Activated T-cell treated with anti-CD3 and anti-CD28 coated beads for 24 hours (primary cell): Measurements from ENCODE around the gene PHLPP2.
"Not testable (repeated sequence)": the region's sequence is repeated elsewhere in the genome, so short reads cannot be mapped to it uniquely, and the experiment has no call there.

Experiments used
- DNase-seq: peaks from one replicate; pipeline ENCODE4 v3.0.0-alpha.2; 2020; ENCODE audit warnings: low read depth

PHLPP2 gene

DNA sequence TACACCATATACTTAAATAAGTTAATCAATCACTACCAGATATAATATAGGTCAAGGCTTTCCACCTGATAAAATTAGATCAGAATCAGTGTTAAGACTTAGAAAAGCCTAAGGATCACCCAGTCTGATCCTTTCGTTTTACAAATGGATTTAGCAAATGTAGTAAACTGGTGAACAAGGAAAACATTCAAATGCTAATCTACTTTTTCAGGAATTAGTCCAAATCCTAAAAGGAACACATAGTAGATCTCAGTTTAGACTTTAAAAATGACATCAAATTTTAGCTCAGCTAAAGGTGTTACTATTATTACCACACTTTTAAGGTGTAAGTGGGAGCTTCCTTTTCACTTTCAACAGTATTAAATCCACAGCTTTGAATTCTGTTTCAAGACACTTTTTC lies 12.0 kb downstream of the PHLPP2 start:
- no peak for DNase-seq

DNA sequence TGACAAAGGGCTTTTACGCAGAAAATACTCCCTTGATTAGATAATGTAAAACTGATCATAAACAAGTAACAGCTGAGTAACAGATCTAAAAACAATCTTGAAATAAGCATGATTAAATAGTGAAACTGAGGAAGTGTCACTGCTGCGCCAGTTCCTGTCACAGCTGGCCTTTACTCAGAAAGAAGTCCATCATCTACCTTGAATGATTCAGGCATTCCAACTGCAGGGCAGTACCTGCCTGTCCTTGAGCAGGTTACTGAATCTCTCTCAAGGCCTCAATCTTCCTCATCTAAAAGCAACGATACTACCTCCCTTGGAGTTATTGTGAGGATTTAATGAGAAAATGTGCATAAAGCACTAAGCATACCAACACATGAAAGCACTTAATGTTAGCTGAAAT lies 12.7 kb downstream of the PHLPP2 start:
- no peak for DNase-seq

DNA sequence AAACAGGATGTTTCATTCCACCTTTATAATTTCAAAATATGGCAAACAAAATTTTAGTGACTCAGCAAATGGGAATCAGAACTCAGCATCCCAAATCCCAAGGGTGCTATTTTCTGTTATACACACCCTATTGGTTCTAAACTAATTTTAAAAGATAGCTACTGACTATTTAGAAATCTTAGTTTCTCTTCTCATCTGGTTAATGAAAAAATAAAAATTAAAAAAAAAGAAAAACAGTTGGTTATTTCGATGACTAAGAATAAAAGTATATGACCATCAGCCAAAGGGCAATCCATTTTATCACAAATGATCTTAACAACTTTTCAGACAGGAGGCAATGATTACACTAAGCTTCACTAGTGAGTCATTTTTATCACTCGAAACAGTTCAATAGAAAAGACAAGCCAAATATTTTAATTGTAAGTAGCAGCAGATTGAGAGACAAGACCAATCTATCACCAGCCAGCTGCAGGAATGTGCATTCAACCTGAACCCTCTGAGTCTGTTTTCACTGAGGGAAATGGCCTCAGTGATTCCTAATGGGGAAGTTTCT lies 15.2 kb downstream of the PHLPP2 start:
- no peak for DNase-seq

DNA sequence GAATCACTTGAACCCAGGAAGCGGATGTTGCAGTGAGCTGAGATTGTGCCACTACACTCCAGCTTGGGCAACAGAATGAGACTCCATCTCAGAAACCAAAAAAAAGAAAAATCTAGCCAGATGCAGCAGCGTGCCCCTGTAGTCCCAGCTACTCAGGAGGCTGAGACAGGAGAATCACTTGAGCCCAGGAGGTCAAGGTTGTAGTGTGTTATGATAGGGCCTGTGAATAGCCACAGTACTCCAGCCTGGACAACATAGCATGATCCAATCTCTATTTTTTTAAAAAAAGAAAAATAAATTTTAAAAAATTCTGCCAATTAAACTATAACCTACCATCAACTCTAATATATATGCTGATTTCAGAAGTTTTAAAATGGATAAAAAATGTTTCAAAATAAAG lies 15.8 kb downstream of the PHLPP2 start:
- no peak for DNase-seq

DNA sequence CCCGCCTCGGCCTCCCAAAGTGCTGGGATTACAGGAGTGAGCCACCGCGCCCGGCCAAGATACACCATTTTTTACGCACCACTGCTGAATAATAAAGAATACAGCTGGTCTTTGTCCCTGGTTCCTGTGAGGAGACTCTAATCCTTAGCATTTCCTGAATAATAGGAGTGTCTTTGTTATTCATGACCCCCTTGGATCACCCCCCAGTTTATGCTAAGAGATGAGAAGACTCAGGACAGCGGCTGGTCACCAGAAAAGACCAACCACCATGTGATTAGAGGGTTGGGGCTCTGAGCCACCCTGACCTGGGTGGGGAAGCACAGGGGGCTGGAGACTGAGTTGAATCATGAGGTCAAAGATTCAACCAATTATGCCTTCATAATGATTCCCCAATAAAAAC lies 17.3 kb downstream of the PHLPP2 start:
- DNase-seq: no peak

DNA sequence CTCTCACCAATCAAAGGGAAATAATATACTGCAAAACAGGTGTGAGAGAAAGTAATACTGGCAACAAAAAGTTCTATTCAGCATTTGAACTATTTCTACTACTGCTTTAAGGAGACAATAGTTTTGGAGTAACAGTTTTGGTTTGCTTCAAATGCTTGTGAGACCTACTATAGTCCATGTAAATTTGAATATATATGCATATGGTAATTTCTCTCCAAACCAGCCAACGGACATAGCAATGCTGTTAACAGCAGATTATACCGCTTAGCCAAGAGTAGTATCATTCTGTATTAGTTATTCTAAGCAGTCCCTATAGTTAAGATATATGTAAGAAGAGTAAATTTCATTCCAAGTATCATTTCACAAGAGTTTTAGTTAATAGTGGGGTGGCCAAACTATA lies 18.5 kb downstream of the PHLPP2 start:
- no peak for DNase-seq

DNA sequence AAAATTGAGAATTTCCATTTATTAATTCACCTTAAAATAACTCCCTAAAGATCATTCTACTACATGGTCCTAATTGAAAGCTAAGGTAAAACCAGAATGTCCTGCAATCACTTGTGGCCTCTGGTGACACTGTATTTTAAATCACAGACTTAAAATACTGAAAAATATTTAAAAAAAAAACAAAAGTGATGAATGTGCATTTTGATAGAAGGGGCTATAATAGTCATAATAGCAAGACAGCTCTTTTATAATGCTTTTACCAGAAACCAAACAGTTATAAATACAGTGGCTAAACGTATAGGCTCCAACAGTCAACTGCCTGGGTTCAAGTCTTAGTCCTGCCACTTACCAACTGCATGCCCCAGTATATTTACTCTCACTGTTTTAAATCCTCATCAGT lies 21.2 kb downstream of the PHLPP2 start:
- no peak for DNase-seq

DNA sequence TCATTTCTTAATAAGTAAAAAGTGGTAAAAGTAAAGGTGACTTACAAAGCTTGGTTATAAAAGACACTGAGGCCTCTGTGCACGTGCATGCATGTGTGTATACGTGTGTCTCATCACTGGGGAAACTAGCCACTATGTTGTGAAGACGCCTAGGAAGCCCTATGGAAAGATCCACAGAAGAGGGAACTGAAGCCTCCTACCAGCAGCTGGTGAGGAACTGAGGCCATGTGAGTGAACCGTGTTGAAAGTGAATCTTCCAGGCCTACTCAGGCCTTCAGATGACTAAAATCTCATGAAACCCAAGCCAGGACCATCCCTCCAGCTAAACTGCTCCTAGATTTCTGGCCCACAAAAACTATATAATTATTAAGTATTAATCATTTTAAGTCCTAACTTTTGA lies 23.7 kb downstream of the PHLPP2 start:
- DNase-seq: no peak

DNA sequence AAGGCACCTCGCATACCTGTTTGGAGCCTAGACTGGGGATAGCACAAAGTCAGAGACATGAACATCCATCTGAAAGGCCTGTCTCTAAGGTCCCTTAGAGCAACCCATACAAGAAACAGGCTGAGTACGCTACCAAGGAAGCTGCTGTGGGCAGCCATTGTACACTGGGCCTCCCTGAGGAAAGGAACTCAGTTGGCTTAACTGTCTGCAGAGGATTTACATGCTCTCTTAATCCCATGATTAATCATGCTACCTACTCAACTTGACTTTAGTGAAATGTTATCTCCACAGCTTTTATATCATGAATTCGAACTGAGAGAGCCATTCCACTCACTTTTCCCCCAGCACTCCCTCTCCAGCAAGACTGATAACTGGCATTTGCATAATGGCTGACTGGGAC lies 26.0 kb downstream of the PHLPP2 start:
- no peak for DNase-seq

DNA sequence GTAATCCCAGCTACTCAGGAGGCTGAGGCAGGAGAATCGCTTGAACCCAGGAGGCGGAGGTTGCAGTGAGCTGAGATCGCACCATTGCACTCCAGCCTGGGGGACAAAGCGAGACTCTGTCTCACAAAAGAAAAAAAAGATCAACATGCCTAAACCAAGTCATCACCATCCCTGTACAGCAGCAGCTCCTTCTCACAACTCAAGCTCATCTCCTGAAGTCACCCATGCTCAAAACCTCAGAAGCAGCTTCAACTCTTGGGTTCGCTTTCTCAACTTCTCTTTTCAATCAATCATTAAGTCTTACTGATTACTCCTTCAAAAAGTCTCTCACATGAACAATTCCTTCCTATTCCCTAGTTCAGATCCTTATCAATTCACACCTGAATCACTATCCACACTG lies 31.3 kb downstream of the PHLPP2 start:
- no peak for DNase-seq

DNA sequence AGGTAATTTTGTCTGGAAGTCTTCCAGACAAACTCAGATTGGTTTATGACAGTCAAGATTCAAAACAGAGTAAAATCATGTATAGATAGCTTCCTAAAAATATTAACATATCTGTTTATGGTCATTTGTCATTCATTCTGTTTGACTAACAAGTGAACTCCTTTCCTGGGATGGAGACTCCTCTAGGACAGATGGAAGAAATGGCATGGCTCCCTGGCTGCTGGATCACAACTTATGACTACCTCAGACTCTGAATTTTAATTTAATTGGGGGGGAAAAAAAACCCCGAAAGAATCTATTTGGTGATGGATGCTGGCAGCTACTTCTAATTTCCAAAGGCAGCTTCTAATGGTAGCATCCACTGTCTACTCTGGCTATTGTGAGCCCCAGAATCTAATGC lies 34.6 kb downstream of the PHLPP2 start:
- no peak for DNase-seq

DNA sequence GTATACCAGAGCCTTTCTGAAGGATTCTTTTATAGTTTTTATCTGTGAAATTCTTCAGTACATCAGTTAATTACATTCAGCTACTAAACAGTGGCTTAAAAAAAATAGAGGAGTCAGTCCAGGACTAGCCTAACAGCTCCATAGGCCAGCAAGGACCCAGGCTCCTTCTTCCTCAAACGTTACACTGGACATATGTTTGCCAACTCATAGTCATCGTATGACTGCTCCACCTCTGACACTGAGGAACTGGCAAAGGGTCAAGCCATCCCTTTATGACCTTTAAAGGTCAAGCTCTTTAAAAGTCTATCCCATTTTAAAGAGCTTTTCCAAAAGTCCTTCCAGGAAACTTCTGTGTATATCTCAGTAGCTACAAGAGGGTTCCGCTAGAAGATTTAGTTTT lies 36.6 kb downstream of the PHLPP2 start:
- no peak for DNase-seq

DNA sequence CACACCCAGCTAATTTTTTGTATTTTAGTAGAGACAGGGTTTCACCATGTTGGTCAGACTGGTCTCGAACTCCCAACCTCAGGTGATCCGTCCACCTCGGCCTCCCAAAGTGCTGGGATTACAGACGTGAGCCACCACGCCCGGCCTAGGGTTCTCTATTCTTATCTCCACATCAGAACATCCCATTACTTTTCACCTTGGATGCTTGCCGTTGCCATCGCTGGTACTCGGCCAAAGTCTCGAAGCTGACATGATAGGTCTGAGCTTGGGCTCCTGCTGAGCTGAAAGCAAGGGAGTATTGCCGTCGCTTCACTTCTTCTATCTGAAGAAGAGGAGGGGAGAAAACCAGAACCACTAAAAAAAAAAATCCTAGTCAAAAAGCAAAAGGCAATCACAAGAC lies 40.2 kb downstream of the PHLPP2 start:
- not testable (repeated sequence) for DNase-seq

DNA sequence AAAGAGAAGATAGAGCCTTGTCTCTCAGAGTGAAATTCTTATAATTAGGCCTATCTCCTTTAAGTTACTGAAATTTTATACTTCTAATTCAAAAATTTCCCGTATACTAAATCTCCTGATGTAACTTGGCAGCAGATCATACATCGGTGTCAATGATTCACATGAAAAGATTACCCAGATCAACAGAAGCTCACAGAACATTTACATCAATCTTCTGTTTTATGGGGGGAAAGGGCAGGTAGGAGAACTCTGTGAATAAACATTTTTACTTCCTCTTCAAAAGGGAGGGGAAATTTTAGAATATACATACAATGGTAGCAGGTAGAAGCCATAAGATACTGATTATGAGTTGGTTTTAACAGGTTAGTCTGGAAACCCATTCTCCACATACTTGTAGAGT lies 43.1 kb downstream of the PHLPP2 start:
- DNase-seq: no peak

DNA sequence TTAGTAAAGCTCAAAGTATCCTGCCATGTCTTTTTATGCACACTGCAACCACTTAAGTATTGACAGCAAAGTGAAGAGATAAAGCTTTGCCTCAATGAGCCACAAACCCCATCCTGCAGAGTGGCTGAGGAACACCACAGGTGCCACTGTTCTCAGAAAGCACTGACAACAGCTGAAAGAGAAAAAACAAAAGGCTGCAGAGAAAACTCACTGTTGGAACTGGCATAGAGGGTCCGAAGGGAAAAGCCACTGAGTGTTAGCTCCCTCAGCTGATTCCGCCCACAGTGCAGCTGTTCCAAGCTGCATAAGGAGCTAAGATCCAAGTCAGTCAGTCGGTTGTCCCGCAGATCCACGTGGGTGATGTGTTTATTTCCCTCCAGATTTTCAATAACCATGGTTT lies 48.3 kb downstream of the PHLPP2 start:
- DNase-seq: no peak

DNA sequence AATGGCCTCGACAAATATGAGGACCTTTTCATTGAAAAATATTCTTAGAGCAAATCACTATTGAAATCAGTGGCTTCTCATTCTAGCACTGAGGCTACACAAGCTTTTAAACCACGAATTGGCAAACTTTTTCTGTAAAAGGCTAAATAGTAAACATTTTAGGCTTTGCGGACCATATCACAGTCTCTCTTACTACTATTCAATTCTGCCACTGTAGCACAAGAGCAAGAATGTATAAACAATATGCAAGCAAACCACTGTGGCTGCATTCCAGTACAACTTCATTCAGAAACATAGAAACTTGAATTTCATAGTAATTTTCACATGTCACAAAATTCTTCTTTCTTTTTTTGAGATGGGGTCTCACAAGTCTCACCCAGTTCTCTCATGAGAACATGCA lies 49.1 kb downstream of the PHLPP2 start:
- DNase-seq: no peak

DNA sequence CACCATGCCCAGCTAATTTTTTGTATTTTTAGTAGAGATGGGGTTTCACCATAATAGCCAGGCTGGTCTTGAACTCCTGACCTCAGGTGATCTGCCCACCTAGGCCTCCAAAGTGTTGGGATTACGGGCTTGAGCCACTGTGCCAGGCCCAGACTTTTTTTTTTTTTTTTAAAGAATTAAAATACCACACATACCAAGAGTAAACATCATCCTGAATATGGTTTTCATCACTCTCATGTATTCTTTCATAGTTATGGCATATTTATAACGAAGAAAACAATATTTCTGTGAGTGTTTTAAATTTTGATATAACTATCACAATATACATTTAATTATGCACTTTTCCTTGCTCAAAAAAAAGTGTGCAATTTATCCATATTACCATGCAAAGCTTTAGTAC lies 50.3 kb downstream of the PHLPP2 start:
- DNase-seq: no peak

DNA sequence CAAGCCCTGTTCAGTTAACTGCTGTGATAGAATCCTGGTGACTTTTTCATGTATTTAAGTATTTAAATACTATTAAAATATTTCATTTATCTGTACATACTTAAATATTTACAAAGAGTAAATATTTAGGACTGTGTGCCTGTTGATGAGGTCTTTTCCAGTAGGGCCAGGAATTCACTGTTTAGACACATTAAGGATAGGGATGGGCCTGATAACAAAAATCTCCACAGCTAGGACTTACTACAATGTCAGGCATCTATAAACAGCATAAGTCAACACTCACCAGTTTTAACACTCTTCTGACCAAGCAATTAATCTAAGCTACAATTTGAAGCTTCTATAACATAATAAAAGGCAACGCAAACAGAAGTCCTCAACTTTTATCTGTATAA lies 50.9 kb downstream of the PHLPP2 start:
- DNase-seq: no peak

DNA sequence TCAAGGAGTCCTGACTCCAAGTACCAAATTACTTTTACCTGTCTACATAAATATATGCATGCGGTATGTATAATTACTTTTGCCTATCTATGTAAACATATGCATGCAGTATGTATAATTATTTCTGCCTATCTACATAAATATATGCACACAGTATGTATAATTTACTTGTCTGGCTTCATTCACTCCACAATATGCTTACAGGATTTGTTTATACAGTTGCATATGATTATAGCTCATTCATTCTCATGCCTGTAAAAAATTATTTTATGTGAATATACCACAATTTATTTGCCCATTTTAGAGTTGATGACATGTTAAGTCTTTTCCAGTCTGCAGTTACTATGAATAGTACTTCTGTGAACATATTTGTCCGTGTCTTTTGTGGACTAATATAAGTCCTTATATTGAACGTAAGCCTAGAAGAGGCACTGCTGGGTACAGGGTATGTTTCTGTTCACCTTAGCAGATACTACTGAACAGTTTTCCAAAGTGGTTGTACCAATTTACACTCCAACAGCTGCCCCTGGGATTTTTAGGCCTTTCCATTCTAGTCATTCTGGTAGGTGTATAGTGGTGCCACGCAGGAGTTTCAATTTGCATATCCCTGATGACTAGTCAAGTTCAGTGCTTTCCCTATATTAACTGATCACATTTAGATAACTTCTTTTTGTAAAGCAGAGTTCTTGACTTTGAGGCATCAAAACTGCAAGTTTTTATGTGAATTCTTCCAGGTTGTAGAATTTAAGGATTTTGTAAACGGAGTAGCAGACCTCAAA lies 51.5 kb downstream of the PHLPP2 start:
- DNase-seq: no peak

DNA sequence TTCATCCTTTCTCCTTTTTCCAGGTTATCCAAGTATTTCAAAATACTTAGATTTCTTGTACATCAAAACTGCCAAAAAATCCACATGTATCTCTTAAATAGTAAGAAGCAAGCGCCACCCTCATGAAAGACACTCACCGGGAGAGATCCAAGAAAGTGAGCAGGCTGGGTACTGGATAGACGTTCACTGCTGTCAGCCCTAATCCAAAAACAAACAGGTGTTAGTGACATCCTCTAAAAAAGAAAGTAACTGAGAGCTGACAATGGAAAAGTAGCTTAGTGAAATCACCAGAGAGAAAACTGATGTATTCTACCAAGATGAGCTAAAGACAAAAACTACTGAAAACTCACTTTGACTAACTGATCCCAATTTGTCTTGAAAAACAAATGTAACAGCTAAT lies 52.4 kb downstream of the PHLPP2 start:
- no peak for DNase-seq

DNA sequence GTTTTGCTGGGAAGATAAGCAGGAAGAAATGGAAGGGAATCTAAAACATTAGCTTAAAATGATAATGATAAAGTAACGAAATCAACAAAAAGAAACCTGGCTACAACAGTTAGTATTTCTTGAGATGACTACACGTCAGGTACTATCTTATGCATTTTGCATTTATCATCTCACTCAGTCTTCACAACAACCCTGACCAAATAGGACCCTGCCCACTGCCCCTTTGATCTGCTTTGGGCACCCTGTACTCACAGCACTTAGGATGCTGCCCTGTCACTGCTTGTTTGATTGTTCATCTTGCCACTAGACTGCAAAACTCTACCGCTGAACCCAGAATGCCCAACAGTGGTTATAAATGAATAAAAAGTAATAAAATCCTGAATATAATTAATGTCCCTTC lies 53.3 kb downstream of the PHLPP2 start:
- DNase-seq: no peak

DNA sequence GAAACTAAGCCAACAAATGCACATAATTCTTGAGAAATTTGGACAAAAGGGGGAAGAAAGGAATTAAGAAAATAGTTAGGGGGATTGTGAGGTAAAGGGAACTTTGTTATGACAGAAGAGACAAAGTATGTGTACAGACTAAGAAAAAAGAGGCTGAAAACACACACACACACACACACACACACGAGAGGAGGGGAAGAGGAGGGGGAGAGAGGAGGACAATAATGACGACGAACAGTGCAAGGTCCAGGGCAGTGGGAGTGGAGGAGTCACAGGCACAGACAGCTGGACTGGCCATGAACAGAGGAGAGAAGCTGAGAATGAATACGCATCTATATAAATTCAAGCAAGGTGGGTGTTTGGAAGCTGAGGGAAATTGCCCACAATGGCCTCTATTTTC lies 54.0 kb downstream of the PHLPP2 start:
- no peak for DNase-seq

DNA sequence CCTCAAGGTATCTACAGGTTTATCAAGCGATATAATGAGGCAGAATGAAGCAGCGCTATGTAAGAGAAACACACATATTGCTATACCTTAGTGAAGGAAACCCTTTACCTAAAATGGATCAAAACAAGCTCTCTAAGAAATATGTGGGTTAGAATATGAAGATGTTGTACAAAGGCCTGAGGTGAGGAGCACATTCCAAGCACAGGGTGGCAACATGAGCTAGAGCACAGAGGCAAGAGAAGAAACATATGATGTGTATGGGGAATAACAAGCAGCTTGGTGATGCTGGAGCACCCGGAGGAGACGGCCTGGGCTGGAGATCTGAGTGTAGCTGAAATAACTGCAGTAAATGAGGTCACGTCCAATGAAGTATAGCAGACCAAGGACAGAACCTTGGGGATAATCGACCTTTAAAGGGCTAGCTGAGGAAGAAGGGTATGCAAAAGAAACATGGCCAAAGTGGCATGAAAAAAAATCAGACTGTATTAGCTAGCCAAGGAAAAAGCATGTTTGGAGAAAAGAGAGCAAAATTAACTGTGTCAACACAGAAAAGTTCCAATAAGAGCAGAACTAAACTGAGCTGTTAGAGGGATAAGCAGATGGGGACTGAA lies 54.5 kb downstream of the PHLPP2 start:
- DNase-seq: no peak
